NCI-H748 (cell line): ENCODE results near the gene DPP6.

ENCODE experiments used
- DNase-seq: peaks from one replicate; lab custom pipeline; 2025; ENCODE audit not compliant: unreplicated experiment; lab: John Stamatoyannopoulos, UW

Gene DPP6

GRCh38 chr7:154844955-154845354, 792.8 kb downstream of the DPP6 start:
- DNase-seq: no peak

GRCh38 chr7:154848464-154848863, 796.3 kb downstream of the DPP6 start:
- no peak for DNase-seq

- DNase-seq: no peak
These were observed 800.0 kb downstream of the DPP6 start for GRCh38 chr7:154852205-154852604.

- DNase-seq: no peak
These were observed 801.0 kb downstream of the DPP6 start for GRCh38 chr7:154853063-154853726.

- DNase-seq: no peak
These were observed 801.5 kb downstream of the DPP6 start for GRCh38 chr7:154853727-154854095.

- DNase-seq: no peak
These were observed 802.6 kb downstream of the DPP6 start for GRCh38 chr7:154854836-154855235.

GRCh38 chr7:154855366-154855765, 803.2 kb downstream of the DPP6 start:
- DNase-seq: no peak

- no peak for DNase-seq
These were observed 804.5 kb downstream of the DPP6 start for GRCh38 chr7:154856733-154857132.

- DNase-seq: no peak
These were observed 805.0 kb downstream of the DPP6 start for GRCh38 chr7:154857240-154857639.

- DNase-seq: no peak
These were observed 805.8 kb downstream of the DPP6 start for GRCh38 chr7:154857728-154858681.

- DNase-seq: no peak
These were observed 806.8 kb downstream of the DPP6 start for GRCh38 chr7:154858836-154859537.

- no peak for DNase-seq
These were observed 807.8 kb downstream of the DPP6 start for GRCh38 chr7:154859747-154860620.

GRCh38 chr7:154860621-154861375, 808.6 kb downstream of the DPP6 start:
- DNase-seq: no peak

- no peak for DNase-seq
These were observed 809.4 kb downstream of the DPP6 start for GRCh38 chr7:154861589-154861988.

GRCh38 chr7:154862153-154862791, 810.1 kb downstream of the DPP6 start:
- DNase-seq: peak; percentile 63

- DNase-seq: no peak
These were observed 811.7 kb downstream of the DPP6 start for GRCh38 chr7:154863766-154864522.

GRCh38 chr7:154864523-154864891, 812.3 kb downstream of the DPP6 start:
- DNase-seq: no peak

- DNase-seq: no peak
These were observed 813.9 kb downstream of the DPP6 start for GRCh38 chr7:154865984-154866685.
